SIG-M5 (cell line): ENCODE measurements around the gene GPR15LG.
"Not testable (repeated sequence)": the region's sequence is repeated elsewhere in the genome, so short reads cannot be mapped to it uniquely, and the experiment has no call there.

Experiments
- DNase-seq: peaks from one replicate; lab custom pipeline; 2025; lab: John Stamatoyannopoulos, UW

The GPR15LG gene

GRCh38 chr10:84173501-84173929 lies at the start of gene GPR15LG:
Gene GPR15LG, plus strand, starts transcription at chr10:84173801. Its CDS starts 51 bp downstream, at chr10:84173852.
- DNase-seq = no peak

- DNase-seq = not testable (repeated sequence)
Observed at GRCh38 chr10:84125910-84126784, 47.5 kb upstream of the GPR15LG start.

DNA sequence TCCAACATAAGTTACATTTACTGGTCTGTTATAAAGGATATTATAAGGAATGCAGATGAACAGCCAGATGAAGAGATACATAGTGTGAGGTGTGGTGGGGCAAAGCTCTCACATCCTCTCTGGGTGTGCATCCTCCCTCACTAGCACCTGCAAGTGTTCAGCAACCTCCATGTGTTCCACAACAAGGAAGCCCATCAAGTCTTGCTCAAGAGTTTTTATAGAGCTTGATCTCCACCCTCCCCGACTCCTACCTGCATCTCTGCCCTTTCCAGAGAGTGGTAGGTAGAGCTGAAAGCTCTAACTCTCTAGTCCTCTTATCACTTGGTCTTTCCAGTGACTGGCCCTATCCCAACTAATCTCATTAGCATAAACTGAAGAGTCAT lies 46.8 kb upstream of the GPR15LG start:
- no peak for DNase-seq

- DNase-seq = no peak
Observed at GRCh38 chr10:84135836-84136235, 37.8 kb upstream of the GPR15LG start.

DNA sequence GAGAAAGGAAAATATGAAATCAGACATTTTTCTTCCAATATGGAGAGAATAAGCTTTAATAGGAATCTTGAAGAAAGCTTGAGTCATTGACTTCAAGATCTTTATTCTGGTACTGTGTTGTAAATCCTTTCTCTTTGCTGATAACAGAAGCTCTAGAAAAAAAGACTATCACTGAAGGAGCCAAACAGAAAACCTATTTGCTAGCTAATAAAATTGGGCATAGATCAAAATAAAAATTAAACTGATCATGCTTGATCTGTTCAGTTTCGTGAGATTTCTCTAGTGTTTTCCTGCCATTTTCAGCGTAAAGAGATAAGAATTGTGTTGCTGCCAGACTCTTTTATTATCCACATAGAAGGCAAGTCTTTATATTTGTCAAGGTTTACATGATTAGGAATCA lies 35.8 kb upstream of the GPR15LG start:
- DNase-seq = no peak

GRCh38 chr10:84138478-84139125 lies 35.0 kb upstream of the GPR15LG start:
- DNase-seq = no peak

DNA sequence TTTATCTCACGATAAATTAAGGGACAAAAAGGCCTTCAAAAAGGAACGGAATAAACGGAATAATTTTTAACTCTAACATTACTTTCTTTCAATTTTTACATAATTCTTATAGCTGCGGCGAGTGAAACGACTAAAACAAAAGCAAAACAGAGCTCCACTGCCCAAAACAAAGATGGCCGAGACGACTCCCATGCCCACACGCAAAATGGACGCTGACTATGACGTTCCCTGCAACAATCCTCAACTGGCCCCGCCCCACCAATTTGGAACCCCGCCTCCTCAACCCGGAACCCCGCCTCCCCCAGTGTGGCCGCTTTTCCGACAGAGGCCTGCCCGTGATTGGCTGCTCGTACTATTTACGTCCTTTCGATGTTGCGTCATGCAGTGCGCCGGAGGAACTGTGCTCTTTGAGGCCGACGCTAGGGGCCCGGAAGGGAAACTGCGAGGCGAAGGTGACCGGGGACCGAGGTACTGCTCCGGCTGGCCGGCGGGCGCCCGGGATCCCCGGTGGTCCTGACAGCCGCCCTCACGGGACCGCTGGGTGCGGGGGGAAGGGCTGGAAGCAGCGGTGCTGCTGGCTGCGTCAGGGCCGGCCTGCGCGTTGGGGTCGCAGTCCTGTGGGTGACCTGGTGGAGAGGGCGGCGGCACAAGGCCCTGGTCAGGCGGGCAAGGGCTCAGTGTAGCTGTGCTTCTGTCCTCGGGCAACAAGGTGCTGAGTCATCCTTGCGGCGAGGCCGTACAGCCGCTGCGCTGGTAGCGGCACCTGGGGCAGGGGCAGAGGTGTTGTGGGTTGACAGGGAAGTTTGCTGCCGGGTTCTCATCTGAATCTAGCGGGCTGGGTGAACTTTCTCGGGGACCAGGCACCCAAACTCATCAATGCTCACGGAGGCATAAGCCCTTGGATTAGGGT lies 34.2 kb upstream of the GPR15LG start, which contains the start of gene GHITM:
GHITM (plus strand) TSS at position 384 of the 910 bp plus-strand sequence. CDS start 1,992 bp downstream, outside the sequence.
- DNase-seq = peak; percentile 79

- no peak for DNase-seq
Observed at GRCh38 chr10:84140036-84140379, 33.6 kb upstream of the GPR15LG start.

GRCh38 chr10:84147347-84147746 lies 26.3 kb upstream of the GPR15LG start:
- no peak for DNase-seq

- DNase-seq = not testable (repeated sequence)
Observed at GRCh38 chr10:84148006-84148597, 25.5 kb upstream of the GPR15LG start.

DNA sequence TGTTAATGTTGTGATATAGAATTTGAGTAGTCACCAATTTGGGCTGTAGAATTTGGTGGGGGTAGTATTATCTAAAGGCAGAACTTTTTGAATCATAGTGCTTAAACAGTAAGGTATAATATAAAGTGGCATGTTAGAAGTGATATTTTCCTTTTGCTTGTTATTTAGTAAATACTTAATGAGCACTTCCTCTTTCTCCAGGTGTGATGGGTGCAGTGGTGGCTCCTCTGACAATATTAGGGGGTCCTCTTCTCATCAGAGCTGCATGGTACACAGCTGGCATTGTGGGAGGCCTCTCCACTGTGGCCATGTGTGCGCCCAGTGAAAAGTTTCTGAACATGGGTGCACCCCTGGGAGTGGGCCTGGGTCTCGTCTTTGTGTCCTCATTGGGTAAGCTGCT lies 23.7 kb upstream of the GPR15LG start:
- no peak for DNase-seq

DNA sequence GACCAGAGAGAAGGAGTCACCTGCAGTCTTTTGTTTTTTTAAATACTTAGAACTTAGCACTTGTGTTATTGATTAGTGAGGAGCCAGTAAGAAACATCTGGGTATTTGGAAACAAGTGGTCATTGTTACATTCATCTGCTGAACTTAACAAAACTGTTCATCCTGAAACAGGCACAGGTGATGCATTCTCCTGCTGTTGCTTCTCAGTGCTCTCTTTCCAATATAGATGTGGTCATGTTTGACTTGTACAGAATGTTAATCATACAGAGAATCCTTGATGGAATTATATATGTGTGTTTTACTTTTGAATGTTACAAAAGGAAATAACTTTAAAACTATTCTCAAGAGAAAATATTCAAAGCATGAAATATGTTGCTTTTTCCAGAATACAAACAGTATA lies 20.8 kb upstream of the GPR15LG start:
- no peak for DNase-seq

GRCh38 chr10:84155521-84155920 lies 18.1 kb upstream of the GPR15LG start:
- DNase-seq = no peak

- DNase-seq = no peak
Observed at GRCh38 chr10:84156009-84156408, 17.6 kb upstream of the GPR15LG start.

GRCh38 chr10:84156768-84157167 lies 16.8 kb upstream of the GPR15LG start:
- DNase-seq = peak; percentile 65

GRCh38 chr10:84158061-84158460 lies 15.5 kb upstream of the GPR15LG start:
- DNase-seq = no peak

GRCh38 chr10:84158550-84158949 lies 15.1 kb upstream of the GPR15LG start:
- no peak for DNase-seq

DNA sequence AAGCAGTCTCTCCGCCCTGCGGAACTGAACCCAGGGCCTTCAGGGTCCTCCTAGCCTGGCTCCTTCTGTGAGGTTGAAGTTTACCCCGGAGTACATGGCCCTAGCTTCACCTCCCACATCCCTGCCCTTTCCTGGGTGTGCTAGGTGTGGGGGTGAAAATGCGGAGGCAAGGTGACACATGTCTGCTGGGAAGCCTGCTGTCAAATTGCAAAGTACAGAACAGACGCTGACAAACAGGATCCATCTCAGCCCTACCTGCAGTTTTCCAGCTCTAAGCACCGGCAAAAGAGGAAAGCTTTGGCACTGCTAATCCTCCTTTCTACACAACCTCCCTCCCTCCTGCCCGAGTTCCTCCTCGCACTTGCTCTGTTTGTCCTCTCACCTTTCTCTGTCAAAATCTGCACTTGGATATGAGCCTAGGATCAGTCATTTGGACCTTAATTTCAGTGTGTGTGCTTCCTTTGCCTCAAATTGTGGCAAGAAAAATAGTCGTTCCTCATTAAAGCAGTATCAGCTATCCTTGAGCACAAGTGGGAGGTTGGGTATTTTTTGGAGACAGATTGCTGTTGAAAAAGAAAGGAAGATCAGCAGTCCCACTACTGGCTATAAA lies 14.4 kb upstream of the GPR15LG start:
- no peak for DNase-seq

GRCh38 chr10:84160663-84161362 lies 12.8 kb upstream of the GPR15LG start:
- DNase-seq = no peak

DNA sequence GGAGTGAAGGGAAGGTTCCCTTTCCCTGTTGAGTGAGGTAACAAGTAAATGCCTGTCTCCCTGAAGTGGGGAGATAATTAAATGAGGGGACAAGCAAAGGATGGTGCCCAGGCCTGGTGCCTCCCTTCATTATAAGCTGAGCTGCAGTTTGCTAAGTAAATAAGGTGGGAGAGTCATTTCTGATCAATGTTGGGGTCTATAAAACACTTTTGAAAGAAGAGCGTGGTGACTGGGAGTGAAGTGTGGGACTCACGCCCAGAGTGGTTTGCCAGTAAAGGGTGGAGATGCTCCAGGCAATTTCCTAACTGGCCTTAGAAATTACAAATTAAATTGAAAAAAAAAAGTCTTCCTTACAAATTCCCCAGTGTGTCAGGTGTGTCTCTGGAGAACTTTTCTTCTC lies 9.6 kb upstream of the GPR15LG start:
- DNase-seq = no peak

GRCh38 chr10:84164442-84164841 lies 9.2 kb upstream of the GPR15LG start:
- DNase-seq = no peak
